Activated T-helper 1 cell treated with Interleukin-2 at 50 U/mL for 16 hours (primary cell): Measurements from ENCODE around the gene RPUSD4.

Source experiments
- DNase-seq: peaks from one replicate; pipeline ENCODE4 v3.0.0-alpha.2; 2020; ENCODE audit warnings: low read depth

Gene RPUSD4

DNA sequence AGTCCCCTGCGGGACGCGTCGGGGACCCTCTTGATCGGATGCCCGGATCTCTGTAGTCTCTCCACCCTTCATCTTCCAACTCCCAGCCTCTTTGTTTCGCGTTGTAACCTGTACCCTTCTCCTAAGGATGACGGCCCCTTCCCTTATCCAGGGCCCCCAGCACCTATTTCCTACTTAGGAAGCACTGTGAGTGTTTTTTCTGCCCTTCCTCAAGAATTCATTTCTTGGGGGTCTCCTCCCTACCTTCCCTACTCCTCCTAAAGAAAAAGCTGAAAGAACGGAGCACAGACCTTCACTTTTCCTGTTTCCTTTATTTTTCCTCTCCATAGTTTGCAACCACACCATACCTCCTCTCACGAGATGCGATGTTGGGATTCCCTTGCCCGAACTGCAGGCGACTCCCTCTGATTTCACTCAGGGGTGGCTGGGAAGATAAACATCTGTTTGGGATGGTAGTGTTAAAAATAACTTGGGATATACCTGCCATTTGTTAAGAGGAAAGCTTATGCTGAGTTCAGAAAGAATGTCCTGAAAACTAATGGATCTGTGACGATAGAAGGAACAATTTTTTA is 725 bp upstream of the RPUSD4 start:
- DNase-seq: no peak

DNA sequence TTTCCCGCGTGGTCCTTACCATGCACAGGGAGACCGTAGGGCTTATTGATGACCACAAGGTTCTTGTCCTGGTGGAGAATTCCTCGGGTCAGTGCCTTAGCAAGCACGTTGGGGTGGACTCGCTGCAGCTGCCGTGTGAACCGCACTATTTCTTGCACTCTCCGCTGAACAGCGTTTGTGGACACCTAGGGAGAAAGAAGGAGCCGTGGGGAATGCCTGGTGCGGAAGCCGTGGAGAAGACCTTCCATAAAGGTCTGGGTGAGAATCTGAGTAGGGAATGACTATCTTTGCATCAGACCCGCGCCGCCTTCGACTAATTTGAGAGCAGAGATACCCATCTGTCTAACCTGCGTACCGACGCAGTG is 597 bp downstream of the RPUSD4 start:
- no peak for DNase-seq

- DNase-seq: no peak
Measured at GRCh38 chr11:126207896-126208295, 3.6 kb downstream of the RPUSD4 start.

DNA sequence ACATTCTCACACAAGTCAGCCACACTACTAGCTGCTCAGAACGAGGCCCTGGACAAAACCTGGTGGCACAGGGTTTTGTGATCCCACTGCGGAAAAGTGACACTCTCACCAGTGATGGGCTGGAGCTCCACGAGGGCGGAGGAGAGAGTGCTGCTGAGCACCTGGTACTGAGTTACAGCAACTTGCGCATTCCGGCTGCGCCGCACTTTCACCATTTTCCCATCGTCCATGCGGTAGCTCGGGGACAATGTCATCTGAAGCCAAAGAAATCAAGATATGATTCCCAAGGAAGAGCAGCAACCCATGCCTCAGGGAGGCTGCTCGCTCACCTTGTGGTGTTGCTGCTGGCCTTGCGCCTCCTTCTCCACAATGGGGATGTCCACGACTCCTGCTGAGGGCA is 6.1 kb downstream of the RPUSD4 start:
- DNase-seq: no peak

GRCh38 chr11:126202646-126203359 is 8.6 kb downstream of the RPUSD4 start:
- DNase-seq: no peak

- no peak for DNase-seq
Measured at GRCh38 chr11:126198648-126199047, 12.8 kb downstream of the RPUSD4 start.

DNA sequence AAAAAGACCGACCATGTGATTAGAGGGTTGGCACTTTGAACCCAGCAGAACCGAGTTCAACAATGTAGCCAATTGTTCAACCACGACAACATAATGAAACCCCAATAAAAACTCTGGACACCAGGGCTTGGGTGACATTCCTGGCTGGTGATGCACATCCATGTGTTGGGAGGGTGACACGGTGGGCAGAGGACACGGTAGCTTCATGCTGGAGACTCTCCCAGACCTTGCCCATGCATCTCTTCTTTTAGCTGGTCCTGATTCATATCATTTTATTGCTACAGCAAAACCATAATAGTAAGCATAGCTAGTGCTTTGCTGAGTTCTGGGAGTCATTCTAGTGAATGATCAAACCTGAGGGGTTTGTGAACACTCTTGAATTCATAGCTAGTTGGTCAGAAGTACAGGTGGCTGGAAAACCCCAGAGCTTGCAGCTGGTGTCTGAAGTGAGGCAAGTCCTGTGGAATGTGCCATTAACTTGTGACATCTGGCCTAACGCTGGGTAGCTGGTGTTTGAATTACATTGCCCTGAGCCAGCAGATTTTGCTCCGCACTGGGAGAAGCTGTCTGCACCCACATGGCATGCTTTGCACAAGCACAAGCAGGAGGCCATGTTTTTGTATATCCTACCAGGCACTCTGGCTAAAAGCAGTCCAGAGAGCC is 14.0 kb downstream of the RPUSD4 start:
- DNase-seq: no peak

GRCh38 chr11:126195119-126195518 is 16.3 kb downstream of the RPUSD4 start:
- DNase-seq: no peak

DNA sequence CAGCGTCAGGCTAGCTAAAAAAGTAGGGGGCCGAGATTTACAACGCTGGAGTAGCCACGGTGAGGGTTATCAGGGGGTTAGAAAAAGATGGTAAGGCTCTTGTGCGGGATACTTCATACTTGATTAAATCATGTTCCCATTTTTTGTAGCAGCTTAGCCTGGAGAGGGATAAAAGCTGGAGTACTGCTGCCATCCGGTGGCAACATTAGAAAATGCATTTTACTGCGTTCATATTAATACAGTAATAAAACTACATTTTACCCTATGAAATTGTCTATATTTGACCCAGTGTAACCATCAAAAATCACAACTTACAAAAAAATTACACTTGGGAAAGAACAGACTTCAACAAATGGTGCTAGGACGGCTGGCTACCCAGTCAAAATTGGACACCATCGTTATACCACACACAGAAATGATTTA is 17.3 kb downstream of the RPUSD4 start:
- DNase-seq: no peak

DNA sequence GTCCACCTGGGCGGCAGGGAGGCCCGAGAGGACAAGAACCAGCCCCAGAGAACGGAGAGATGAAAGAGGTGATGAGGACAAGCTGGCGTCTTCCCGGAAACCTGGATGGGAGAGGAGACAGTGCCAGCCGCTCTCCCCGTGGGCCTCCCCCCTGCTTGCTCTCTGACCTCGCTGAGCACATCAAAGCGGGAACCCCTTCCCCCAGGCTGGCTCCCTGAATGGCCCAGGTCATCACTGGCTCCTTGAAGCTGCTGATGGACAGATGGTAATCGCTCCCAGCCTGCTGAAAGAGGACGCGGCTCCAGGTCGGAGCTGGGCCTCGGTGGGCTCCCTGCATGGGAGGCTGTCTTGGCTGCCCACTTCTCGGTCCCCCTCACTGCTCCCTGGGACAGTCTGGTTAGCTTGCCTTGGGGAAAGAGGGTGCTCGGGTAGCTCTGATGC is 18.4 kb downstream of the RPUSD4 start:
- DNase-seq: no peak

DNA sequence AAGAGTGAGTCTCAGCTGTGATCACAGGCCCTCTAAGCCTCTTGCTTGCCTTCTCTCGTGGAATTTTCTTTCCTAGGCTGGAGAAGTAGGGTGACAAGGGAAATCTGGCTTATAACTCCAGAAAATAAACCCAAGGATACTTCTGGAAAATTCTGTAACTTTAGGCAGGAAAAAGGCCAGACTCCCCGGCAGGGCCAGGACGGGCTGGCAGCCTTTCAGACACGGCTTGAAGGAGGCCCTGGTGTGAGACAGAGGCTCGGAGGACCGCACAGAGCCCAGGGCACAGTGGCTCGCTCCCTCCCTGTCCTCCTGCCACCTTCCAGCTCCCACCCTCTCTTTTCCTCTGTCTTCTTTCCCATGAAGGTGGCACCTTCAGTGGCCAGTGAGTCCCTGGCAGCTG is 19.1 kb downstream of the RPUSD4 start:
- DNase-seq: no peak

DNA sequence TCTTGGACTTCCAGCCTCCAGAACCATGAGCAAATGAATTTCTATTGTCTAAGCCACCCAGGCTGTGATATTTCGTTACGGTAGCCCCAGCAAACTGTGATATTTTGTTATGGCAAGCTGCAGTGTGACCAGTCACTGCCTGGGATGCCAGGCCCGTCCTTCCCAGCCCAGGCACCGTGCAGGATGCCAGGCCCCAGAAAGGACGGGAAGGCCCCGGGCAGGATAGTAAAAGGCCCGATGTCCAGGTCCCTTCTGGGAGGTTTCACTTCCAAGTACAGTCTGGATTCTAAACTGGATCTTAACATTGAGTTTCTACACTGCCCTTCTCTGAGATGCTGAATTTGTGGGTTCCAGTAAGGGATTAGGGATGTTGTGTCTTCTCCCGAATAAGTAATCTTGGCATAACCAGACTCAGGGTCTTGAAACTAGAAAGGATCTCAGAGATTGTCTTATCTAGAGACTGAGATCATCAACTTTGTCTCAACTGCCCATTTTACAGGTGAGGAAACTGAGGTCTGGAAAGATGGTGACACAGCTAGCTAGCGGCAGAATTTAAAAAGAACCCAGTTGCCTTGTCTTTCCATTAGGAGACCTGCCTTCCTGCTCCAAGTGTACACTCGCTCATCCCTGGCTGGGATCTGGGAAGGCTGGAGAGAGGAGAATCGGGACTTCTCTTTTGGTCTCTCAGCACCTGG is 19.9 kb downstream of the RPUSD4 start:
- no peak for DNase-seq

DNA sequence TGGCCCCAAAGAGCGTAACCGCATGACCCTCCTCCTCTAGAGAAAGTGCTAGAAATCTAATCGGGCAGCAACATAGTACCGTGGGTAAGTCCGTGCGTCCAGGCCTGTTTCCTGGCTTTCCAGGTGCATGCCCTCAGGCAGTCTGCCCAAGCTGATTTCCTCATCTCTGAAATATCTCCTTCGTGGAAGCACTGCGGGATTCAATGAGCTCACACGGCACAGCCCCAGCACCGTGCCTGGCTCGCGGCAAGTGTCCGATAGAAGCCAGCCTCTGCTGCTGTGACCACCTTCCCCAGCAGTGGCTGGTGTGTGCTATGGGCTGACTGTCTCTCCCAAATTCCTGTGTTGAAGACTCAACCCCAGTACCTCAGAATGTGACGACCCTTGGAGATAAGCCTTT is 20.7 kb downstream of the RPUSD4 start:
- DNase-seq: no peak

DNA sequence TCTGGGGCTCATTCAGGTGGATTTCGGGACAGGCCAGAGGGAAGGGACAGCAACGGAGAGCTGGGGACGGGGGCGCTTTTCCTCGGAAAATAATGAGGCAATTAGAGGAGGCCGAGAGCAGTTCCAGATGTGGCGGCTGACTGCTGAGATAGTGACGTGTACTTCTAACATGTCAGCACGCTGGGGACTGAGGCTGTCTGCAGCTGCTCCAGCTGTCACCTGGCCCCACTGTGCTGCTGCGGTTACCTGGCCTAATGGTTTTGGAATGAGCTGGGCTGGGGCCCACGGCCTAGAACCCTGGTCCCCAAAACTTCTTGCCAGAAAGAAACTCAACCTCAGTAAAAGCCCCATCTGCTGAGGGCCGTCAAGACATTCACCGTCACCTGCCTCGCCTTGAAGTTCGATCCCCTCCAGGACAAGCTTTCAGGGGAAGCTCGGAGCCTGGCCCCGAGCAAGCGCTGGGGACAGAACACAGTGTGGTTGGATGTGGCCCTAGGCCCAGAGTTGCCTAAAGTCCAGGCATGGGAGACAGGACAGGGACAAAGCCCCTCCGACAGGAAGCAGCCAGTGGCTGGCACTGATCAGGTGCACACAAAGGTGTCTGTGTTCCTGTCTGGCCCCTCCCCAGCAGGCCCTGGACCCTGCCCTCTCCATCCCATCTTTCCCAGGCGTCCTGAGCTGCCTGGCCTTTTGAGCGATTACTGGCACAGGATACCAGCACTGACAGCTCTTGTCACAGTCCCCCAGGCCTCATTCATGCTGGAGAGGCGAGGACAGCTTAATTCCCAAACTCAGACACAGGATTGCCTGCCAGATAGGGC is 22.1 kb downstream of the RPUSD4 start:
- no peak for DNase-seq

GRCh38 chr11:126188332-126189108 is 22.9 kb downstream of the RPUSD4 start:
- no peak for DNase-seq

- DNase-seq: no peak
Measured at GRCh38 chr11:126186708-126187529, 24.5 kb downstream of the RPUSD4 start.

DNA sequence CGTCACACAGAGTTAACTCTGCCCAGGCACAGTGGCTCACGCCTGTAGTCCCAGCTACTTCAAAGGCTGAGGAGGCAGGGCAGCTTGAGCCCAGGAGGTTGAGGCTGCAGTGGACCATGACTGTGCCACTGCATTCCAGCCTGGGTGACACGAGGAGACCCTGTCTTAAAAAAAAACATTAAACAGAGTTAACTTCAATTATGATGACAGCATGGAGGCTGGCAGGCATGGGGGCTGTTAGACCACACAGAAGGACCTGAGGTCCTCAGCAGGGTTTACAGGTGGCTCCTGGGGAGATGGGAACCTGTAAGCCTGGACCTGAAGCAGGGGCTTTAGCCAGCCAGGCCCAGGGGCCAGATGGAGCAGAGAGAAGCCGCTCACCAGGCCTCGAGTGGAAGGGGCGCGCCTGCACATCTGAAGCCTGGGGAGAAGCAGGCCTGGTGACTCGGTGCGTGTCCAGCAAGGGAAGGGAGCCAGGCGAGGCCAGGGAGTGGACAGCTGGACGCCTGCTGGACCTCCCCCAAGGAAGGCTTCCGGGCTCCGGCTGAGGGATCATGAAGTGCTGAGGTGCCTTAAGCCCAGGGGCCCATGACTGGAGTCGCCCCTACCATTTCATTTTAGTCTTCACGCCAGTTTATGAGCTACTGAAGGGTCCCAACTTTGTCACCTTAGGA is 25.3 kb downstream of the RPUSD4 start:
- no peak for DNase-seq

DNA sequence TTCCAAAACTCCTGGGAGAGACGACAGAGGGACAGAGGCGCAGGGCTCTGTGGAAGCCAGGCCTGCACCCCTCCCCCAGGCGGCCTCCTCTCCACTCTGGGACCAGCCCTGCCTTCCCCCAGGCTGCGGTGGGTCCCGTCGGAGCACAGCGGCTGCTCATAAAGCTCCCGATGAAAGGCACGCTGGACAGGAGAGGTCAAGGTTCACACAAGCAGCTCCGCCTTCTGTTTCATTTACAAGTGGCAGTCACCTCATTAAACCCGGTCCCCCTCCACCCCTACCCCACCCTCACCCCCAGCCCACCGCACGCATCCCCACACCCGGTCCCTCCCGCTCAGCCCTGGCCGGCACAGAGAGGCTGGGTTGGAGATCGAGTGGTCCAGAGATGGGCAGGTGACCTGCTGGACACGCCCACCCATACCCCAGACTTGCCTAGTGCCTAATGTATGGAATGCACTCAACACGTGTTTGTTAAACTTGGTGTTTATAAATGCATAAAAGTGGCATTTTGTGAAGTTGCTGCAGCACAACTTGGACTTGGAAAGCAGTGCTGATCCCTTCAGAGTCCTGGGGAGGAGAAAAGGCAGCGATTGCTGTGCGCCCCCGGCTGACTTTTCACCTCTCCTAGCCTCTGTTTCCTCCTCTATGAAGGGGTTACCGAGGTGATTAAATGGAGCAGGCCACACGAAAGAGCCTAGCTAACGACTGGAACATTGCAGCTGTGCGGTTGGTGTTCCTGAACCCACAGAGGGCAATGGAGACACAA is 26.0 kb downstream of the RPUSD4 start:
- no peak for DNase-seq
